ENCODE data around the gene IER3IP1.

Gene IER3IP1

DNA sequence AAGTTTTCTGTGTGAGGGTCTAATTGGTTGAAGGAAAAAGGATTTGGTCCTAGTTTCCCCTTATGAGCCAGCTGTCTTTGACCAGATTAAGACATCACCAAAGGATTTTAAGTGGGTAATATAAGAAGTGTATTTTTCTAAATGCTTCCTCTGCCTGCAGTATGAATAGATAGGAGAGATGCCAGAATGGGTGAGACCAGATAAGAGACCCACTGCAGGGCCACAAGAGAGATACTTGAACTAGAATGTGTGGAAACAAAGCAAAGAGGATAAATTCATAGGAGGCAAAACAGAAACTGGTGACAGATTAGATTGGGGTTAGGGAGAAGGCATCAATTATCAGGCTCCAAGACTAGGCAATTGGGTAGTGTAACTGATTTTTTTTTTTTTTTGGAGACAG is 24.7 kb downstream of the IER3IP1 start:
- H3K4me3 ChIP-seq (ENCODE audit: low read length), result peak overlapping the region; percentile 91; the same call in 1 of the 2 replicates
- DNase-seq (ENCODE audit: low read depth), result no peak
- no peak for TF ChIP-seq CTCF (conservative IDR thresholded peaks at IDR 0.05; ENCODE audit: low read length)

- no peak for TF ChIP-seq CTCF (conservative IDR thresholded peaks at IDR 0.05; ENCODE audit: low read length)
- no peak for DNase-seq (ENCODE audit: low read depth)
- H3K4me3 ChIP-seq (ENCODE audit: low read length), result peak overlapping the region; percentile 91
Measured at GRCh38 chr18:47150824-47151366, 25.3 kb downstream of the IER3IP1 start.

DNA sequence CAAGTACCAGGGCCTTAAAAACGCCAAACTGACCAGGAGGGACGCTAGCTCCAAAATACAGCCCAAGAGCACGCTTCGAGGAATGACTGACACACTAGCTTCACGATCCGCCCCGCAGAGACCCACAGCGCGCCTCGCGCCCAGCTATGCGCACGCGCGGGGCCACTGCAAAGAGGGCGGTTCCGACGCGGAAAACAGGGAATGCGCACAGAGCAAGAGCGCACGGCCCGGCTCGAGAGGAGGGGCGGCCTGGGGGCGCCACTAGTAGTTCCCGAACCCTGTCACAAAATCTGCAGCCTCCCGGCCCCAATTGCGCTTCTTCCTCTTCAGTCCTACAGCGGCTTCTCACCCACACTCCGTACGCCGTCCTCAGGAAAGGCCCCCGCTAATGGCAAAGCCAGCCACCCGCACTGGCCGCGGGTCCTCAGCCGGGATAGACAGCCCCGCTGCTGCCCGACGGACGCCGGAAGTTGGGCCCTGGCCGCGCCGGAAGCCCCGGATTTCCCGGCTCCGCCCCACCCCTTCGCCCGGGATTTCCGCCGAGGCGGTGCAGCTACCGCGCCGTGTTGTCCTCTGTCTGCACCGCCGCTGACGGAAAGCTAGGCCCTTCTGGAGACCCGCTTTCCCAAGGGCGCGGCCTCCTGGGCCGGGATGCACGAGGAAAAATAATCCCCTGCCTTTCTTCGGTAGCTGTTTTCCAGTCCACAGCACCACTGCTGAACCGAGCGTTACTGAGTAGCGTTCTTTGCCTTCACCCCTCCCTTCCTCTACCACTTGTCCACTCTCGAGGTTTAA is 25.9 kb downstream of the IER3IP1 start, which contains the start of gene HDHD2:
Gene HDHD2 (minus strand): TSS at position 472 of the 795 bp plus-strand sequence. CDS start 14,061 bp downstream, outside the sequence.
- peak within 1 kb of the TSS; percentile 91 for H3K4me3 ChIP-seq (ENCODE audit: low read length)
- no peak; the same call in 1 of the 2 replicates for TF ChIP-seq CTCF (conservative IDR thresholded peaks at IDR 0.05; ENCODE audit: low read length)
- peak; percentile 70 for DNase-seq (ENCODE audit: low read depth)

DNA sequence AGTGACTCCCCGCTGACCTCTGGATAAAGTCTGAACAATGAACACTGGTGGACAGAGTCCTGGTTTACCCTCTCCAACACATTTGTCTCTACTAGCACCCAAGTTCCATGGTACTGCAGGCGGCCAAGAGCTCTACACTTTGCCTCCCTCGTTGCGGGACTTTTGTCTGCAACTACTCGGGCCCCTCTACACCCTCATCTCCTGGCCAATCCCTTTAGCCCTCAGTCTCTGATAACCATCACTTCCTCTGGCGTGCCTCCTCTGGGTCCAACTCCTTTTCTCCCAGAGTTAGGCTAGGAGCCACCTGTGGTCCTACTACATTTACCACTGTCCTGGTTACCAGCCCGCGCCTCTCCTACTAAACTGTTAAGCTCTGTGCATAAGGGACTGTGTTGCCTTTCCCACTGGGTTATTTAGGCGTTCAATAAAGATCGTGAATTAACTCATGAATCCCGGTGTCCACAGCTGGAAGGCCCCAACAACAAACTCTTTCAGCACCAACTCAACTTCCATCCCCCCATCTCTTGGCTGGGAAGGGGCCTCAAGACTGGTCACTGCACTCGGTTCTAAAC is 26.6 kb downstream of the IER3IP1 start:
- DNase-seq (ENCODE audit: low read depth), result no peak
- no peak for TF ChIP-seq CTCF (conservative IDR thresholded peaks at IDR 0.05; ENCODE audit: low read length)
- H3K4me3 ChIP-seq (ENCODE audit: low read length), result peak overlapping the region; percentile 91

- TF ChIP-seq CTCF (conservative IDR thresholded peaks at IDR 0.05; ENCODE audit: low read length), result no peak
- H3K4me3 ChIP-seq (ENCODE audit: low read length), result no peak overlapping the region
- no peak for DNase-seq (ENCODE audit: low read depth)
Measured at GRCh38 chr18:47146206-47146605, 30.0 kb downstream of the IER3IP1 start.

GRCh38 chr18:47143899-47144485 is 32.2 kb downstream of the IER3IP1 start:
- H3K4me3 ChIP-seq (ENCODE audit: low read length), result no peak overlapping the region
- TF ChIP-seq CTCF (conservative IDR thresholded peaks at IDR 0.05; ENCODE audit: low read length), result no peak
- no peak for DNase-seq (ENCODE audit: low read depth)
